Measurements from ENCODE around the gene MX2. TPM values are rescaled to one million over a fixed set of nuclear protein-coding genes. Genes with fewer than 3 reads are reported as not detected.

MX2 gene
- total and polyA plus RNA-seq, 4 donors, result 0.69 to 4.7 (median 2.2) TPM

- DNase-seq (ENCODE audit: low spot score), result no peak
- Histone ChIP-seq H3K4me3 (ENCODE audit: low read depth in 1 of 3, low read length in 3 of 3) (no peak overlapping the region), H3K27ac (ENCODE audit: low read depth in 1 of 2, low read length in 2 of 2) (no peak overlapping the region), H3K9ac (ENCODE audit: low read depth in 1 of 2, low read length in 2 of 2) (no peak overlapping the region), H3K9me3 (ENCODE audit: control insufficient read depth in 4 of 4, low read length in 3 of 4) (no peaks in the 10 kb centered on the region), H3K36me3 (ENCODE audit: control insufficient read depth in 4 of 4, insufficient read depth in 3 of 4, low read depth in 1 of 4, low read length in 3 of 4) (no peaks in the 10 kb centered on the region), H3K4me1 (ENCODE audit: control insufficient read depth in 4 of 4, insufficient read depth in 4 of 4, low read length in 3 of 4) (peaks cover 0 to 4% (median 0%) of the 10 kb centered on the region in 4 donors), H3K27me3 (ENCODE audit: control insufficient read depth in 4 of 4, insufficient read depth in 4 of 4, low read length in 3 of 4) (no peaks in the 10 kb centered on the region)
- TF ChIP-seq HNF4A (conservative IDR thresholded peaks at IDR 0.05), result no peak
- TF ChIP-seq GABPA (IDR thresholded peaks at IDR 0.05 in 1 of 2, conservative IDR thresholded peaks at IDR 0.05 in 1 of 2), result no peak
- no peak for TF ChIP-seq TAF1 (conservative IDR thresholded peaks at IDR 0.05)
- TF ChIP-seq JUND (IDR thresholded peaks at IDR 0.05), result no peak
- TF ChIP-seq CTCF (IDR thresholded peaks at IDR 0.05; ENCODE audit: low read depth, low read length, missing input control), result no peak
- no peak for TF ChIP-seq ATF3 (IDR thresholded peaks at IDR 0.05)
- no peak for TF ChIP-seq RAD21 (IDR thresholded peaks at IDR 0.05)
- no peak for TF ChIP-seq FOXA2 (IDR thresholded peaks at IDR 0.05)
- no peak for TF ChIP-seq HNF4G (IDR thresholded peaks at IDR 0.05)
- TF ChIP-seq SP1 (IDR thresholded peaks at IDR 0.05), result no peak
- no peak for TF ChIP-seq FOXA1 (IDR thresholded peaks at IDR 0.05)
- TF ChIP-seq ZBTB33 (IDR thresholded peaks at IDR 0.05), result no peak
- TF ChIP-seq MAX (IDR thresholded peaks at IDR 0.05), result no peak
- 81% methylated on average over 6 of the region's 6 CpGs for WGBS
Measured at GRCh38 chr21:41364308-41364707, 2.5 kb downstream of the MX2 start.

GRCh38 chr21:41365377-41366107 lies 3.7 kb downstream of the MX2 start:
- Histone ChIP-seq H3K4me1 (ENCODE audit: control insufficient read depth in 4 of 4, insufficient read depth in 4 of 4, low read length in 3 of 4) (peaks cover 0 to 4% (median 0%) of the 10 kb centered on the region in 4 donors), H3K27me3 (ENCODE audit: control insufficient read depth in 4 of 4, insufficient read depth in 4 of 4, low read length in 3 of 4) (no peaks in the 10 kb centered on the region), H3K9ac (ENCODE audit: low read depth in 1 of 2, low read length in 2 of 2) (no peak overlapping the region), H3K27ac (ENCODE audit: low read depth in 1 of 2, low read length in 2 of 2) (no peak overlapping the region), H3K4me3 (ENCODE audit: low read depth in 1 of 3, low read length in 3 of 3) (no peak overlapping the region), H3K9me3 (ENCODE audit: control insufficient read depth in 4 of 4, low read length in 3 of 4) (no peaks in the 10 kb centered on the region), H3K36me3 (ENCODE audit: control insufficient read depth in 4 of 4, insufficient read depth in 3 of 4, low read depth in 1 of 4, low read length in 3 of 4) (no peaks in the 10 kb centered on the region)
- DNase-seq (ENCODE audit: low spot score), result no peak
- 96% methylated on average over 15 of the region's 15 CpGs for whole genome bisulfite sequencing
- no peak for TF ChIP-seq HNF4A (conservative IDR thresholded peaks at IDR 0.05)
- TF ChIP-seq CTCF (IDR thresholded peaks at IDR 0.05; ENCODE audit: low read depth, low read length, missing input control), result no peak
- TF ChIP-seq TAF1 (conservative IDR thresholded peaks at IDR 0.05), result no peak
